ENCODE data around the gene PPP1R15A.
A peak's percentile ranks its signal among the peaks of the same experiment; 100 is the strongest.
"Not testable (repeated sequence)": the region's sequence is repeated elsewhere in the genome, so short reads cannot be mapped to it uniquely, and the experiment has no call there.

Gene PPP1R15A

GRCh38 chr19:48837051-48837524, 35.1 kb upstream of the PPP1R15A start:
- FAIRE-seq (peak; percentile 94), DNase-seq (ENCODE audit: insufficient read length, low spot score) (peak; percentile 93)
- no peak for TF ChIP-seq SPI1 (IDR thresholded peaks at IDR 0.05; ENCODE audit: low read depth, low read length)
- no peak for TF ChIP-seq PAX5 (IDR thresholded peaks at IDR 0.05; ENCODE audit: insufficient read depth, low read length, severe bottlenecking)

- TF ChIP-seq POU2F2 (IDR thresholded peaks at IDR 0.05; ENCODE audit: low read depth, low read length) (no peak), SPI1 (IDR thresholded peaks at IDR 0.05; ENCODE audit: low read depth, low read length) (no peak), POLR2A (IDR thresholded peaks at IDR 0.05; ENCODE audit: low read depth, low read length) (no peak), PAX5 (IDR thresholded peaks at IDR 0.05; ENCODE audit: insufficient read depth, low read length, severe bottlenecking) (no peak), TAF1 (IDR thresholded peaks at IDR 0.05; ENCODE audit: low read depth, low read length) (no peak), POLR2AphosphoS5 (IDR thresholded peaks at IDR 0.05; ENCODE audit: low read depth, low read length) (no peak)
- no peak for FAIRE-seq
- no peak for DNase-seq (ENCODE audit: insufficient read length, low spot score)
Measured at GRCh38 chr19:48837687-48838086, 34.5 kb upstream of the PPP1R15A start.

- no peak for DNase-seq (ENCODE audit: insufficient read length, low spot score)
- TF ChIP-seq SPI1 (IDR thresholded peaks at IDR 0.05; ENCODE audit: low read depth, low read length) (no peak), POLR2A (IDR thresholded peaks at IDR 0.05; ENCODE audit: low read depth, low read length) (no peak), POU2F2 (IDR thresholded peaks at IDR 0.05; ENCODE audit: low read depth, low read length) (no peak), POLR2AphosphoS5 (IDR thresholded peaks at IDR 0.05; ENCODE audit: low read depth, low read length) (no peak), TAF1 (IDR thresholded peaks at IDR 0.05; ENCODE audit: low read depth, low read length) (no peak), PAX5 (IDR thresholded peaks at IDR 0.05; ENCODE audit: insufficient read depth, low read length, severe bottlenecking) (no peak)
- FAIRE-seq, result no peak
Measured at GRCh38 chr19:48841047-48841446, 31.2 kb upstream of the PPP1R15A start.

GRCh38 chr19:48841571-48841970, 30.6 kb upstream of the PPP1R15A start:
- no peak for TF ChIP-seq POU2F2 (IDR thresholded peaks at IDR 0.05; ENCODE audit: low read depth, low read length)
- no peak for TF ChIP-seq POLR2A (IDR thresholded peaks at IDR 0.05; ENCODE audit: low read depth, low read length)
- TF ChIP-seq PAX5 (IDR thresholded peaks at IDR 0.05; ENCODE audit: insufficient read depth, low read length, severe bottlenecking), result no peak
- TF ChIP-seq POLR2AphosphoS5 (IDR thresholded peaks at IDR 0.05; ENCODE audit: low read depth, low read length), result no peak
- no peak for TF ChIP-seq SPI1 (IDR thresholded peaks at IDR 0.05; ENCODE audit: low read depth, low read length)
- DNase-seq (ENCODE audit: insufficient read length, low spot score) (no peak), FAIRE-seq (no peak)

- DNase-seq (ENCODE audit: insufficient read length, low spot score), result no peak
- FAIRE-seq, result peak; percentile 81
- no peak for TF ChIP-seq PAX5 (IDR thresholded peaks at IDR 0.05; ENCODE audit: insufficient read depth, low read length, severe bottlenecking)
- TF ChIP-seq POU2F2 (IDR thresholded peaks at IDR 0.05; ENCODE audit: low read depth, low read length), result no peak
Measured at GRCh38 chr19:48842789-48843162, 29.4 kb upstream of the PPP1R15A start.

- DNase-seq (ENCODE audit: insufficient read length, low spot score) (no peak), FAIRE-seq (no peak)
- TF ChIP-seq SPI1 (IDR thresholded peaks at IDR 0.05; ENCODE audit: low read depth, low read length) (no peak), POU2F2 (IDR thresholded peaks at IDR 0.05; ENCODE audit: low read depth, low read length) (no peak), TAF1 (IDR thresholded peaks at IDR 0.05; ENCODE audit: low read depth, low read length) (no peak), PAX5 (IDR thresholded peaks at IDR 0.05; ENCODE audit: insufficient read depth, low read length, severe bottlenecking) (no peak), POLR2A (IDR thresholded peaks at IDR 0.05; ENCODE audit: low read depth, low read length) (no peak), POLR2AphosphoS5 (IDR thresholded peaks at IDR 0.05; ENCODE audit: low read depth, low read length) (no peak)
Measured at GRCh38 chr19:48844472-48844871, 27.7 kb upstream of the PPP1R15A start.

GRCh38 chr19:48845384-48845783, 26.8 kb upstream of the PPP1R15A start:
- no peak for FAIRE-seq
- TF ChIP-seq POLR2AphosphoS5 (IDR thresholded peaks at IDR 0.05; ENCODE audit: low read depth, low read length) (no peak), POLR2A (IDR thresholded peaks at IDR 0.05; ENCODE audit: low read depth, low read length) (no peak), PAX5 (IDR thresholded peaks at IDR 0.05; ENCODE audit: insufficient read depth, low read length, severe bottlenecking) (no peak), SPI1 (IDR thresholded peaks at IDR 0.05; ENCODE audit: low read depth, low read length) (no peak), TAF1 (IDR thresholded peaks at IDR 0.05; ENCODE audit: low read depth, low read length) (no peak)

GRCh38 chr19:48846659-48847058, 25.6 kb upstream of the PPP1R15A start:
- not testable (repeated sequence) for DNase-seq (ENCODE audit: insufficient read length, low spot score); FAIRE-seq

More at GRCh38 chr19:48845384-48845783, 26.8 kb upstream of the PPP1R15A start:
- no peak for DNase-seq (ENCODE audit: insufficient read length, low spot score)

- TF ChIP-seq POLR2AphosphoS5 (IDR thresholded peaks at IDR 0.05; ENCODE audit: low read depth, low read length) (no peak), POU2F2 (IDR thresholded peaks at IDR 0.05; ENCODE audit: low read depth, low read length) (no peak), PAX5 (IDR thresholded peaks at IDR 0.05; ENCODE audit: insufficient read depth, low read length, severe bottlenecking) (no peak), TAF1 (IDR thresholded peaks at IDR 0.05; ENCODE audit: low read depth, low read length) (no peak), SPI1 (IDR thresholded peaks at IDR 0.05; ENCODE audit: low read depth, low read length) (no peak), POLR2A (IDR thresholded peaks at IDR 0.05; ENCODE audit: low read depth, low read length) (no peak)
- no peak for DNase-seq (ENCODE audit: insufficient read length, low spot score)
- FAIRE-seq, result no peak
Measured at GRCh38 chr19:48852292-48852691, 19.9 kb upstream of the PPP1R15A start.

GRCh38 chr19:48853483-48853882, 18.7 kb upstream of the PPP1R15A start:
- FAIRE-seq (no peak), DNase-seq (ENCODE audit: insufficient read length, low spot score) (no peak)
- no peak for TF ChIP-seq POLR2A (IDR thresholded peaks at IDR 0.05; ENCODE audit: low read depth, low read length)

- no peak for DNase-seq (ENCODE audit: insufficient read length, low spot score)
- no peak for FAIRE-seq
- TF ChIP-seq POLR2AphosphoS5 (IDR thresholded peaks at IDR 0.05; ENCODE audit: low read depth, low read length), result no peak
- no peak for TF ChIP-seq TAF1 (IDR thresholded peaks at IDR 0.05; ENCODE audit: low read depth, low read length)
- no peak for TF ChIP-seq PAX5 (IDR thresholded peaks at IDR 0.05; ENCODE audit: insufficient read depth, low read length, severe bottlenecking)
- no peak for TF ChIP-seq POU2F2 (IDR thresholded peaks at IDR 0.05; ENCODE audit: low read depth, low read length)
- no peak for TF ChIP-seq POLR2A (IDR thresholded peaks at IDR 0.05; ENCODE audit: low read depth, low read length)
- no peak for TF ChIP-seq SPI1 (IDR thresholded peaks at IDR 0.05; ENCODE audit: low read depth, low read length)
Measured at GRCh38 chr19:48854103-48854502, 18.1 kb upstream of the PPP1R15A start.
